T-helper 1 cell treated with Interleukin-12 subunit alpha and Interleukin-12 subunit beta and Interleukin-4 antibody, amounts not matched to agents 30 μg/mL and 1 μg/mL, for 36 hours (primary cell): Measurements from ENCODE around the gene PTPRJ.
"Not testable (repeated sequence)": the region's sequence is repeated elsewhere in the genome, so short reads cannot be mapped to it uniquely, and the experiment has no call there.

Source experiments
- H3K27ac Mint-ChIP-seq: one replicate; pipeline ENCODE4 v1.8.0; 2021; ENCODE audit warnings: mild to moderate bottlenecking, mixed read lengths
- H3K27me3 Mint-ChIP-seq: one replicate; pipeline ENCODE4 v1.8.0; 2021; ENCODE audit warnings: low read depth, mixed read lengths
- H3K36me3 Mint-ChIP-seq: one replicate; pipeline ENCODE4 v1.8.0; 2021; ENCODE audit warnings: low read depth, mixed read lengths
- H3K4me1 Mint-ChIP-seq: one replicate; pipeline ENCODE4 v1.8.0; 2021; ENCODE audit warnings: low read depth, mixed read lengths
- H3K4me3 Mint-ChIP-seq: one replicate; pipeline ENCODE4 v1.8.0; 2021; ENCODE audit warnings: mild to moderate bottlenecking, moderate library complexity, mixed read lengths
- H3K9me3 Mint-ChIP-seq: one replicate; pipeline ENCODE4 v1.8.0; 2021; ENCODE audit warnings: mixed read lengths

PTPRJ gene

DNA sequence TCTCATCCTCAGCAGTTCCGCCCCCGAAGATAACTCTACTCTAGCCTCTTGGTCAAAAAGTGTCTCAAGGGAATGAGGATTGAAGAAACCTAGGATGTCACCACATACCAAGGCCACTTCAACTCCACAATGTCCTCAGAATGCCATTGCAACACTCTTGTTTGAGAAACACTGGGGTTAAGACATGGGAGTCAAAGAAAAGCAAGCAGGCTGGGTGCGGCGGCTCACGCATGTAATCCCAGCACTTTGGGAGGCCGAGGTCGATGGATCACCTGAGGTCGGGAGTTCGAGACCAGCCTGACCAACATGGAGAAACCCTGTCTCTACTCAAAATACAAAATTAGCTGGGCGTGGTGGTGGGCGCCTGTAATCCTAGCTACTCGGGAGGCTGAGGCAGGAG, 28.9 kb upstream of the PTPRJ start:
- peak overlapping the region; percentile 84 for H3K27ac Mint-ChIP-seq
- H3K4me3 Mint-ChIP-seq: not testable (repeated sequence)

GRCh38 chr11:47955061-47955755, 25.2 kb upstream of the PTPRJ start:
- H3K36me3 Mint-ChIP-seq: no peaks in the 10 kb centered on the region
- no peak overlapping the region for H3K27ac Mint-ChIP-seq
- no peaks in the 10 kb centered on the region for H3K9me3 Mint-ChIP-seq
- peaks cover 22% of the 10 kb centered on the region for H3K4me1 Mint-ChIP-seq
- no peaks in the 10 kb centered on the region for H3K27me3 Mint-ChIP-seq
- no peak overlapping the region for H3K4me3 Mint-ChIP-seq

More for the DNA sequence above, 28.9 kb upstream of the PTPRJ start:
- H3K27me3 Mint-ChIP-seq, H3K36me3 Mint-ChIP-seq, H3K9me3 Mint-ChIP-seq: not testable (repeated sequence)
- peaks cover 41% of the 10 kb centered on the region for H3K4me1 Mint-ChIP-seq

GRCh38 chr11:47960015-47960414, 20.3 kb upstream of the PTPRJ start:
- Mint-ChIP-seq H3K9me3 (no peaks in the 10 kb centered on the region), H3K27me3 (no peaks in the 10 kb centered on the region), H3K36me3 (no peaks in the 10 kb centered on the region), H3K27ac (no peak overlapping the region), H3K4me3 (no peak overlapping the region), H3K4me1 (peaks cover 10% of the 10 kb centered on the region)

- H3K4me3 Mint-ChIP-seq: no peak overlapping the region
Measured at GRCh38 chr11:47961383-47961782, 19.0 kb upstream of the PTPRJ start.

DNA sequence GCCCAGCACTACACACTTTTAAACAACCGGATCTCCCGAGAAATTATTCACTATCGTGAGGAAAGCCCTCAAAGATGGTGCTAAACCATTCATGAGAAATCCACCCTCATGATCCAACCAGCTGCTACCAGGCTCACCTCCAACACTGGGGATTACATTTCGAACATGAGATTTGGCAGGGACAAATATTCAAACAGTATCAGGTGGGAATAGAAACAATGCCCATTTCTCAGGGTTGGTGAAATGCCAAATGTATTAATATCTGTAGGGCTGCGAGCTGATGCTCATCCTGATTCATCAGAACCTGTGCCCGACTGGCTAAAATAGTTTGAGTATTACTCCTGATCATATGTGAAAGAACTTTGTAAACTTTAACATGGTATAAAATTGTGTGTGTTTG, 15.8 kb upstream of the PTPRJ start:
- H3K9me3 Mint-ChIP-seq: no peaks in the 10 kb centered on the region
- H3K36me3 Mint-ChIP-seq: no peaks in the 10 kb centered on the region
- H3K4me3 Mint-ChIP-seq: no peak overlapping the region
- H3K4me1 Mint-ChIP-seq: peaks cover 4% of the 10 kb centered on the region
- H3K27ac Mint-ChIP-seq: no peak overlapping the region
- no peaks in the 10 kb centered on the region for H3K27me3 Mint-ChIP-seq

More at GRCh38 chr11:47961383-47961782, 19.0 kb upstream of the PTPRJ start:
- Mint-ChIP-seq H3K4me1 (peaks cover 4% of the 10 kb centered on the region), H3K27ac (no peak overlapping the region), H3K27me3 (no peaks in the 10 kb centered on the region), H3K9me3 (no peaks in the 10 kb centered on the region), H3K36me3 (no peaks in the 10 kb centered on the region)

GRCh38 chr11:47967577-47968525, 12.5 kb upstream of the PTPRJ start:
- Mint-ChIP-seq H3K27me3 (no peaks in the 10 kb centered on the region), H3K27ac (no peak overlapping the region), H3K36me3 (no peaks in the 10 kb centered on the region), H3K4me3 (no peak overlapping the region), H3K4me1 (peaks cover 4% of the 10 kb centered on the region), H3K9me3 (no peaks in the 10 kb centered on the region)

DNA sequence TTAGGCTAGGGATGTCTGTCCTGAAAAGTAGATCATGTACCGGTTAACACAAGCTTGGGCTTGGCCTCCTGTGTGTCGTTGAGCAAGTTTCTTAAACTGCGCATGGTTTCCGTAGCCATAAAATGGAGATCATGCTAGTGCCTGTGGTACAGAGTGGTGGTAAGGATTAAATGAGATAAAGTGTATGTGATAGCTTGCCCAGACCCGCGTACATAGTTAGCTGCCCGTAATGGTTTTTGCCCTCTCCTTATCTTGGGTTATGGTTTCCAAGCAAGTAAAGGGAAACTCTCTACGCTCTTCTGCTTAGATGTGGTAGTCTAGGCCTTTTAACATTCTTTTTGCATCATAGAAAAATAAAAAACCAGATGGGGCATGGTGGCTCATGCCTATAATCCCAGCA, 11.0 kb upstream of the PTPRJ start:
- H3K4me3 Mint-ChIP-seq: no peak overlapping the region
- H3K9me3 Mint-ChIP-seq: no peaks in the 10 kb centered on the region
- no peaks in the 10 kb centered on the region for H3K27me3 Mint-ChIP-seq
- H3K36me3 Mint-ChIP-seq: no peaks in the 10 kb centered on the region
- no peak overlapping the region for H3K27ac Mint-ChIP-seq
- H3K4me1 Mint-ChIP-seq: peaks cover 8% of the 10 kb centered on the region

DNA sequence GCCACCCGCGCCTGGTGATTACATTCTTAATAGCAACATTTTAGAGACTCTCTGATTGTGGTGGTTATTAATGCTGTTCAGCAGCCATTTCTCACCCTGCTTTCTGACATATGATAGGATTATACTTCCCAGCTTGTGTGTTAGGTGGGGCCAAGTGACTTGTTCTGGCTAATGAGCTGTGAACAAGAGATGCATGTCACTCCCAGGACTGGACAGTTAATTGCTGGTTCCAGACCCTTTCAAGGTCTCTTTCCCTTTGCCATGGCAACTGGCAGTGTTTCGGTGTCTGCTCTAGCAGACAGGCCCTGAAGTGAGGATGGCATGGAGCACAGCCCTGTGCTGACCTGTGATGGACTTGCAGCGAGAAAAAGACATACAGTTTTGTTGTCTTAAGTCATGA, 8.9 kb upstream of the PTPRJ start:
- H3K4me3 Mint-ChIP-seq: no peak overlapping the region
- peaks cover 8% of the 10 kb centered on the region for H3K4me1 Mint-ChIP-seq
- no peaks in the 10 kb centered on the region for H3K27me3 Mint-ChIP-seq
- H3K9me3 Mint-ChIP-seq: no peaks in the 10 kb centered on the region
- H3K36me3 Mint-ChIP-seq: no peaks in the 10 kb centered on the region
- no peak overlapping the region for H3K27ac Mint-ChIP-seq

- Mint-ChIP-seq H3K9me3 (no peaks in the 10 kb centered on the region), H3K36me3 (no peaks in the 10 kb centered on the region), H3K4me3 (no peak overlapping the region), H3K4me1 (peaks cover 8% of the 10 kb centered on the region), H3K27ac (no peak overlapping the region), H3K27me3 (peaks cover 6% of the 10 kb centered on the region)
Measured at GRCh38 chr11:47973173-47973572, 7.2 kb upstream of the PTPRJ start.

GRCh38 chr11:47976931-47977330, 3.4 kb upstream of the PTPRJ start:
- Mint-ChIP-seq H3K9me3 (no peaks in the 10 kb centered on the region), H3K4me1 (peaks cover 13% of the 10 kb centered on the region), H3K27ac (no peak overlapping the region), H3K36me3 (peaks cover 7% of the 10 kb centered on the region), H3K27me3 (peaks cover 18% of the 10 kb centered on the region), H3K4me3 (no peak overlapping the region)

GRCh38 chr11:47977623-47978022, 2.7 kb upstream of the PTPRJ start:
- H3K27me3 Mint-ChIP-seq: peaks cover 18% of the 10 kb centered on the region
- no peak overlapping the region for H3K4me3 Mint-ChIP-seq
- H3K4me1 Mint-ChIP-seq: peaks cover 17% of the 10 kb centered on the region
- peaks cover 11% of the 10 kb centered on the region for H3K36me3 Mint-ChIP-seq
- H3K9me3 Mint-ChIP-seq: no peaks in the 10 kb centered on the region
- no peak overlapping the region for H3K27ac Mint-ChIP-seq

DNA sequence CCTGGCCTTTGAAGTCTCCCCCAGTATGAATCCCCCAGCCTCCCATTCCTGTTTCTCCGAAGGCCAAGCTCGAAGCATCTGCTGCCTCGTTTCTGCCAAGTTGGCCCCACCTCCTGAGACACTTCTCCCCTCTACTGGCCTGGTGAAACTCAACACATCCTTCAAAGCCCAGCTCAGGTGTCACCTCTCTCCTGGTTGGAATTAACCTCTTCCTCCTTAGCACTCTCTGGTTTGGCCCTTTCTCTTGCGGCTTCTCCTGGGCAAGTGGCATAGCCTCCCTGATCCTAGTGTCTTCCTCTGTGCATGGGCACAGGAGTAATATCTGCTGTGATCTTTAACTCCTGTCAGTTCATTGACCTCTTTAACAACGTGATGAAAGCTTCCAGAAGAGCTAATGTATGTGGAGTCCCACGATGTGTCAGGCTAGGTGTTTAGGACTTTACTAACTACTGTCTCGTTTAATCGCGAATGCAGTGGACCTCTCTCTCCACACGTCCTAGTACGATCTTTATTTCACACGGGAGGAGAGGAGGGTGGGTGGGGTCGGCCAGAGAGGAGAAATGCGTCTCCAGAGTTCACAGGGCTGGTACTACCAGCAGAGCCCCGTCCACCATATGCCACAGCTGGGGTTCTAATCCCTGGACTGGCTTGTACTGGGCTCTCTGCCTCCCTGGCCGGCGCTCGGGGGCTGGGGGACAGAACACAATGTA, 826 bp upstream of the PTPRJ start:
- peak overlapping the region; percentile 69 for H3K4me3 Mint-ChIP-seq
- H3K9me3 Mint-ChIP-seq: no peaks in the 10 kb centered on the region
- peaks cover 23% of the 10 kb centered on the region for H3K36me3 Mint-ChIP-seq
- H3K4me1 Mint-ChIP-seq: peaks cover 29% of the 10 kb centered on the region
- peaks cover 18% of the 10 kb centered on the region for H3K27me3 Mint-ChIP-seq
- H3K27ac Mint-ChIP-seq: peak overlapping the region; percentile 35

GRCh38 chr11:47980907-47981621, 705 bp downstream of the PTPRJ start:
- Mint-ChIP-seq H3K9me3 (no peaks in the 10 kb centered on the region), H3K36me3 (peaks cover 24% of the 10 kb centered on the region), H3K4me3 (peak overlapping the region; percentile 95), H3K27ac (no peak overlapping the region), H3K4me1 (peaks cover 29% of the 10 kb centered on the region), H3K27me3 (peaks cover 18% of the 10 kb centered on the region)
